ENCODE data around the gene HSPA1A. TPM values are rescaled to one million over a fixed set of nuclear protein-coding genes. Genes with fewer than 3 reads are reported as not detected.

HSPA1A gene
- total and polyA plus RNA-seq, 9 of the 15 experiments (the other 6 are each of a cell fraction or from before 2014, with no cell fraction given), result 2.2 to 273 (median 107) TPM

GRCh38 chr6:31775633-31776484, 39.5 kb upstream of the HSPA1A start:
- Histone ChIP-seq H3K27ac (ENCODE audit: extremely low read depth, low read depth, low read length) (peak overlapping the region; percentile 87), H3K27me3 (ENCODE audit: control insufficient read depth in 2 of 2, insufficient read depth in 2 of 2, low read length in 2 of 2) (no peaks in the 10 kb centered on the region), H4K20me1 (replicated peaks; ENCODE audit: control insufficient read depth, insufficient read depth, low read length) (no peaks in the 10 kb centered on the region), H3K36me3 (ENCODE audit: control insufficient read depth, insufficient read depth, low read length) (peaks cover 35% of the 10 kb centered on the region; the same call in 2 of the 3 replicates), H3K4me3 (no peak overlapping the region; the same call in 1 of the 2 replicates), H3K4me2 (ENCODE audit: insufficient read depth, low read length) (0 out of 2 replicates have a peak overlapping the region, but pooled peaks have one; percentile 56), H3K9me1 (ENCODE audit: control insufficient read depth, insufficient read depth, low read length) (peaks cover 6% of the 10 kb centered on the region), H2AFZ (ENCODE audit: low read depth, low read length) (0 out of 2 replicates have a peak overlapping the region, but pooled peaks have one; percentile 3), H3K4me1 (replicated peaks in 1 of 2; ENCODE audit: control insufficient read depth in 2 of 2, insufficient read depth in 2 of 2, low read length in 2 of 2) (peaks cover 43 to 83% of the 10 kb centered on the region in 2 experiments), H3K9ac (ENCODE audit: insufficient read depth in 1 of 2, low read depth in 2 of 2, low read length in 2 of 2) (peak overlapping the region; percentile 64 to 88; a peak in 3 of 4 replicates), H3K79me2 (ENCODE audit: control insufficient read depth, insufficient read depth, low read length) (no peaks in the 10 kb centered on the region), H3K9me3 (replicated peaks; ENCODE audit: control insufficient read depth, insufficient read depth, low read depth, low read length) (no peaks in the 10 kb centered on the region)
- WGBS (ENCODE audit: insufficient coverage, low coverage, missing lambda C conversion rate), result 89% methylated on average over 32 of the region's 32 CpGs
- ATAC-seq (no peak), FAIRE-seq (no peak), DNase-seq (ENCODE audit: extremely low read depth in 1 of 4, low spot score in 3 of 4) (no peak)
- in situ Hi-C loops (cut with MboI) (no loop called here), intact Hi-C loops (cut with micrococcal nuclease) (loop anchor here (2.0 to 10.0 kb wide), 2 partner anchors 19 to 231 kb away; partner anchors contain the start of genes ATP6V1G2, DDX39B, NFKBIL1 and VARS1)
- BruUV-seq (replicated peaks), result no TSS peak
- ChIA-PET CTCF (ENCODE audit: low intra/inter-chr PET ratio) (no interaction called here), POLR2A (interaction anchor here (0.5 to 8.8 kb wide), 23 partner anchors 9 to 114 kb away, joined by 3 to 38 read pairs (median 5); partner anchors contain the start of genes C6orf47, CLIC1, GPANK1 and HSPA1B)
- no peak for TF ChIP-seq ATF1 (CRISPR knock-in tag; IDR thresholded peaks at IDR 0.05)
- no peak for TF ChIP-seq ATF1 (tag; IDR thresholded peaks at IDR 0.05)
- TF ChIP-seq ERF (CRISPR knock-in tag; IDR thresholded peaks at IDR 0.05), result 0 out of 2 replicates have a peak, but pooled peaks have one; percentile 57
- no peak for TF ChIP-seq FOS (IDR thresholded peaks at IDR 0.05; ENCODE audit: extremely low read depth, insufficient read length)
- TF ChIP-seq CTCF (IDR thresholded peaks at IDR 0.05 in 2 of 3, conservative IDR thresholded peaks at IDR 0.05 in 1 of 3; ENCODE audit: insufficient read depth in 2 of 3, low read depth in 1 of 3, low read length in 3 of 3), result no peak
- TF ChIP-seq PHF8 (IDR thresholded peaks at IDR 0.05; ENCODE audit: borderline replicate concordance, low read length), result 0 out of 2 replicates have a peak, but pooled peaks have one; percentile 3
- TF ChIP-seq KDM5B (IDR thresholded peaks at IDR 0.05; ENCODE audit: insufficient replicate concordance, low read depth, low read length), result peak; percentile 12
- no peak for TF ChIP-seq RNF2 (IDR thresholded peaks at IDR 0.05)
- TF ChIP-seq SP1 (CRISPR knock-in tag; IDR thresholded peaks at IDR 0.05), result peak; percentile 49; the same call in 1 of the 2 replicates
- no peak for TF ChIP-seq TEAD2 (tag; IDR thresholded peaks at IDR 0.05)
- no peak for TF ChIP-seq CBFB (CRISPR knock-in tag; IDR thresholded peaks at IDR 0.05)
- TF ChIP-seq CHCHD3 (CRISPR knock-in tag; IDR thresholded peaks at IDR 0.05), result 0 out of 2 replicates have a peak, but pooled peaks have one; percentile 18
